ENCODE measurements around the gene TMEM168.
"Not testable (repeated sequence)": the region's sequence is repeated elsewhere in the genome, so short reads cannot be mapped to it uniquely, and the experiment has no call there.

TMEM168 gene

GRCh38 chr7:112789817-112790585 lies at the start of gene TMEM168:
Gene TMEM168, minus strand, starts transcription at chr7:112790393. Its CDS starts 5,568 bp downstream, at chr7:112784825.
- DNase-seq, result no peak

- not testable (repeated sequence) for DNase-seq
Observed at GRCh38 chr7:112835928-112836327, 45.7 kb upstream of the TMEM168 start.

GRCh38 chr7:112833082-112833481 lies 42.9 kb upstream of the TMEM168 start:
- no peak for DNase-seq

- no peak for DNase-seq
Observed at GRCh38 chr7:112830769-112831168, 40.6 kb upstream of the TMEM168 start.

GRCh38 chr7:112828696-112829095 lies 38.5 kb upstream of the TMEM168 start:
- no peak for DNase-seq

- no peak for DNase-seq
Observed at GRCh38 chr7:112821345-112821744, 31.2 kb upstream of the TMEM168 start.

- DNase-seq, result no peak
Observed at GRCh38 chr7:112819536-112819935, 29.3 kb upstream of the TMEM168 start.

GRCh38 chr7:112806156-112806555 lies 16.0 kb upstream of the TMEM168 start:
- no peak for DNase-seq

- no peak for DNase-seq
Observed at GRCh38 chr7:112802406-112802805, 12.2 kb upstream of the TMEM168 start.

GRCh38 chr7:112800486-112800885 lies 10.3 kb upstream of the TMEM168 start:
- no peak for DNase-seq

GRCh38 chr7:112799448-112800120 lies 9.4 kb upstream of the TMEM168 start:
- no peak for DNase-seq

- DNase-seq, result no peak
Observed at GRCh38 chr7:112798274-112799159, 8.3 kb upstream of the TMEM168 start.

GRCh38 chr7:112796552-112796951 lies 6.4 kb upstream of the TMEM168 start:
- DNase-seq, result not testable (repeated sequence)

GRCh38 chr7:112792441-112792840 lies 2.2 kb upstream of the TMEM168 start:
- no peak for DNase-seq

GRCh38 chr7:112791465-112792168 lies 1.4 kb upstream of the TMEM168 start:
- no peak for DNase-seq

GRCh38 chr7:112790586-112791003 lies 402 bp upstream of the TMEM168 start:
- DNase-seq, result no peak

GRCh38 chr7:112789453-112789816 lies 758 bp downstream of the TMEM168 start:
- DNase-seq, result no peak

- DNase-seq, result no peak
Observed at GRCh38 chr7:112788778-112789343, 1.3 kb downstream of the TMEM168 start.

GRCh38 chr7:112784603-112785002 lies 5.6 kb downstream of the TMEM168 start:
- DNase-seq, result no peak

- no peak for DNase-seq
Observed at GRCh38 chr7:112782498-112782897, 7.7 kb downstream of the TMEM168 start.

- DNase-seq, result no peak
Observed at GRCh38 chr7:112781558-112781957, 8.6 kb downstream of the TMEM168 start.

- DNase-seq, result no peak
Observed at GRCh38 chr7:112781110-112781509, 9.1 kb downstream of the TMEM168 start.

Data from NCI-H1436 treated with DMSO at 0.1 percent for 48 hours (cell line).